OCI-LY7 (cell line): Measurements from ENCODE around the gene COL5A2. TPM values are rescaled to one million over a fixed set of nuclear protein-coding genes. Genes with fewer than 3 reads are reported as not detected.

ENCODE experiments used
- BruUV-seq: library from RNA; stranded (reverse); fragments of 400-500 nt; replicated peaks from 2 replicates; lab custom pipeline; 2021; lab: Mats Ljungman, UMichigan
- CTCF ChIA-PET: fragments of 300-600 bp; sonication (Branson Sonifier 250); formaldehyde crosslinking; loops from one replicate; lab custom pipeline; 2022; ENCODE audit warnings: antibody characterized with exemption; ENCODE audit not compliant: unreplicated experiment; lab: Charles Lee
- POLR2A ChIA-PET: fragments of 300-600 bp; sonication (Branson Sonifier 250); formaldehyde crosslinking; loops from one replicate; lab custom pipeline; 2022; ENCODE audit warnings: antibody characterized with exemption; lab: Charles Lee
- DNase-seq: peaks from one replicate; pipeline ENCODE4 v3.0.0-alpha.2; 2015; ENCODE audit warnings: low spot score
- H2AFZ ChIP-seq: fragments of 200-600 bp; sonication (generic), shearing (Covaris generic); 2 replicates; pipeline ENCODE4 v1.6.1; 2014; ENCODE audit warnings: mild to moderate bottlenecking, antibody characterized with exemption, low read length, moderate library complexity
- H3K27ac ChIP-seq: fragments of 200-600 bp; sonication (generic); 2 replicates; pipeline ENCODE4 v1.5.1; 2014; ENCODE audit warnings: mixed run types, low read depth, mild to moderate bottlenecking, moderate library complexity, low read length, inconsistent platforms; ENCODE audit not compliant: poor library complexity, severe bottlenecking
- H3K36me3 ChIP-seq: fragments of 200-600 bp; sonication (generic); 2 replicates; pipeline ENCODE4 v1.6.1; 2014; ENCODE audit warnings: mild to moderate bottlenecking, antibody characterized with exemption, low read length, moderate library complexity, mixed read lengths; ENCODE audit not compliant: insufficient read depth
- H3K4me1 ChIP-seq: fragments of 200-600 bp; sonication (generic); 2 replicates; pipeline ENCODE4 v1.5.1; 2014; ENCODE audit warnings: mild to moderate bottlenecking, low read length; ENCODE audit not compliant: insufficient read depth, poor library complexity, severe bottlenecking
- H3K4me2 ChIP-seq: fragments of 200-600 bp; sonication (generic); 2 replicates; pipeline ENCODE4 v1.6.1; 2014; ENCODE audit warnings: mild to moderate bottlenecking, low read length
- H3K4me3 ChIP-seq: fragments of 200-600 bp; sonication (generic); 2 replicates; pipeline ENCODE4 v1.5.1; 2014; ENCODE audit warnings: mild to moderate bottlenecking, low read depth, low read length; ENCODE audit not compliant: poor library complexity, severe bottlenecking
- H3K79me2 ChIP-seq: fragments of 200-600 bp; sonication (generic); 2 replicates; pipeline ENCODE4 v1.6.1; 2016; ENCODE audit warnings: low read depth, mild to moderate bottlenecking, low read length, moderate library complexity, mixed read lengths; ENCODE audit not compliant: insufficient read depth
- H3K9me2 ChIP-seq: fragments of 200-600 bp; sonication (generic); 2 replicates; pipeline ENCODE4 v1.6.1; 2016; ENCODE audit warnings: mild to moderate bottlenecking, low read length, mixed read lengths; ENCODE audit not compliant: insufficient read depth
- H3K9me3 ChIP-seq: fragments of 200-600 bp; sonication (generic); 2 replicates; pipeline ENCODE4 v1.6.1; 2014; ENCODE audit warnings: mild to moderate bottlenecking, mixed run types, low read length, mixed read lengths
- H4K20me1 ChIP-seq: fragments of 200-600 bp; sonication (generic); 2 replicates; pipeline ENCODE4 v1.6.1; 2014; ENCODE audit warnings: mild to moderate bottlenecking, antibody characterized with exemption, low read length, moderate library complexity, mixed read lengths; ENCODE audit not compliant: insufficient read depth
- CTCF ChIP-seq: fragments of 200-600 bp; sonication (generic); conservative IDR thresholded peaks from 2 replicates; pipeline ENCODE4 v1.5.1; 2014; ENCODE audit warnings: mild to moderate bottlenecking, antibody characterized with exemption, low read length, moderate library complexity, mixed read lengths
- EZH2phosphoT487 ChIP-seq: fragments of 200-600 bp; sonication (generic); IDR thresholded peaks from 2 replicates; pipeline ENCODE4 v1.6.1; 2018; ENCODE audit warnings: low read depth, borderline replicate concordance, mild to moderate bottlenecking, mixed run types, antibody characterized with exemption, low read length, moderate library complexity, mixed read lengths
- intact Hi-C: fragments of 100-400 bp; cut with micrococcal nuclease; formaldehyde crosslinking; loops from one replicate; pipeline ENCODE4 v1.10.0; 2022; ENCODE audit not compliant: unreplicated experiment
- total RNA-seq, 2 experiments: library from RNA; depleted of rRNA in 1 of 2; stranded (reverse); fragments of >200 nt in 1 of 2; shearing (Covaris generic) in 1 of 2; gene quantifications; 2 replicates each; pipeline ENCODE4 v1.2.3, GENCODE V29; 2014 to 2022

Gene COL5A2
- total RNA-seq, 2 experiments from 2014 or later: 0.50 to 0.61 TPM

GRCh38 chr2:189086710-189087109, 92.9 kb downstream of the COL5A2 start:
- Histone ChIP-seq H3K4me2 (no peak overlapping the region), H3K4me3 (no peak overlapping the region), H3K36me3 (no peaks in the 10 kb centered on the region), H2AFZ (no peak overlapping the region), H4K20me1 (no peaks in the 10 kb centered on the region), H3K9me2 (no peaks in the 10 kb centered on the region), H3K79me2 (no peaks in the 10 kb centered on the region), H3K4me1 (no peaks in the 10 kb centered on the region), H3K9me3 (no peaks in the 10 kb centered on the region), H3K27ac (no peak overlapping the region)
- intact Hi-C loops: no loop called here
- BruUV-seq: no TSS peak
- no peak for DNase-seq
- ChIA-PET CTCF (no interaction called here), POLR2A (interaction anchor here (1.1 kb wide), 1 partner anchor 789 kb away, joined by 3 read pairs; no protein-coding TSS in a partner anchor)
- TF ChIP-seq EZH2phosphoT487 (no peak), CTCF (no peak)

GRCh38 chr2:189086250-189086649, 93.3 kb downstream of the COL5A2 start:
- no peaks in the 10 kb centered on the region for H3K9me2 ChIP-seq
- H3K4me3 ChIP-seq: no peak overlapping the region
- H3K4me2 ChIP-seq: no peak overlapping the region
- no peak overlapping the region for H2AFZ ChIP-seq
- DNase-seq: no peak
- H3K27ac ChIP-seq: no peak overlapping the region
- no peaks in the 10 kb centered on the region for H3K9me3 ChIP-seq
- H4K20me1 ChIP-seq: no peaks in the 10 kb centered on the region
- no peaks in the 10 kb centered on the region for H3K79me2 ChIP-seq
- TF ChIP-seq CTCF (no peak), EZH2phosphoT487 (no peak)
- POLR2A ChIA-PET: interaction anchor here (1.1 kb wide), 1 partner anchor 789 kb away, joined by 3 read pairs; no protein-coding TSS in a partner anchor
- no peaks in the 10 kb centered on the region for H3K36me3 ChIP-seq
- no TSS peak for BruUV-seq
- no peaks in the 10 kb centered on the region for H3K4me1 ChIP-seq
- intact Hi-C loops: no loop called here
- CTCF ChIA-PET: no interaction called here

- no peaks in the 10 kb centered on the region for H3K36me3 ChIP-seq
- no peaks in the 10 kb centered on the region for H4K20me1 ChIP-seq
- no peak for TF ChIP-seq EZH2phosphoT487
- no peak for TF ChIP-seq CTCF
- no peak overlapping the region for H3K27ac ChIP-seq
- BruUV-seq: no TSS peak
- H3K79me2 ChIP-seq: no peaks in the 10 kb centered on the region
- no peaks in the 10 kb centered on the region for H3K9me2 ChIP-seq
- no peak overlapping the region for H2AFZ ChIP-seq
- intact Hi-C loops: no loop called here
- CTCF ChIA-PET: no interaction called here
- H3K9me3 ChIP-seq: no peaks in the 10 kb centered on the region
- no peak overlapping the region for H3K4me2 ChIP-seq
- DNase-seq: no peak
- H3K4me1 ChIP-seq: no peaks in the 10 kb centered on the region
- no peak overlapping the region for H3K4me3 ChIP-seq
- POLR2A ChIA-PET: interaction anchor here (0.7 kb wide), 1 partner anchor 51 kb away, joined by 3 read pairs; no protein-coding TSS in a partner anchor
Observed at GRCh38 chr2:189083606-189084005, 96.0 kb downstream of the COL5A2 start.
